Thyroid gland (tissue), 4 donors: ENCODE data around the gene SFXN5. TPM values are rescaled to one million over a fixed set of nuclear protein-coding genes. Genes with fewer than 3 reads are reported as not detected.

Experiments used
- DNase-seq, 2 donors: peaks; one replicate each; pipeline ENCODE4 v3.0.0-alpha.2; 2019
- H3K27ac ChIP-seq, 3 donors: fragments of 200-600 bp; sonication (generic); 1 replicate in 2 of 3; 2 replicates in 1 of 3; pipeline ENCODE4 v1.5.1; 2016 to 2019; ENCODE audit warnings: mild to moderate bottlenecking in 1 of 3, moderate library complexity in 1 of 3
- H3K27me3 ChIP-seq: fragments of 200-600 bp; sonication (generic); one replicate; pipeline ENCODE4 v1.5.1; 2019
- H3K36me3 ChIP-seq, 2 donors: fragments of 200-600 bp; sonication (generic); one replicate each; pipeline ENCODE4 v1.5.1; 2016 to 2019
- H3K4me1 ChIP-seq, 2 donors: fragments of 200-600 bp; sonication (generic); one replicate each; pipeline ENCODE4 v1.5.1; 2017 to 2019
- H3K4me3 ChIP-seq, 3 donors: fragments of 200-600 bp; sonication (generic); replicated peaks in 1 of 3; 1 replicate in 2 of 3; 2 replicates in 1 of 3; pipeline ENCODE4 v1.5.1; 2016; ENCODE audit warnings: mild to moderate bottlenecking in 1 of 3
- H3K9me3 ChIP-seq: fragments of 200-600 bp; sonication (generic); one replicate; pipeline ENCODE4 v1.5.1; 2017
- CTCF ChIP-seq, 6 experiments: fragments of 200-600 bp in 3 of 6; fragments of 450-650 bp in 3 of 6; sonication (generic) in 3 of 6; IDR thresholded peaks; one replicate each; pipeline ENCODE4 v1.5.1; 2016 to 2019; ENCODE audit warnings: antibody characterized with exemption in 6 of 6, mild to moderate bottlenecking in 2 of 6, inconsistent platforms in 1 of 6, moderate library complexity in 1 of 6
- POLR2A ChIP-seq, 2 donors: fragments of 450-650 bp; IDR thresholded peaks; one replicate each; pipeline ENCODE4 v1.6.1; 2017; ENCODE audit warnings: antibody characterized with exemption in 2 of 2, mild to moderate bottlenecking in 2 of 2, moderate library complexity in 1 of 2
- WGBS, 2 donors: methylation state at CpG; one replicate each; pipeline ENCODE4 v1.1.5; 2017; 5-methylcytosine and 5-hydroxymethylcytosine counted together
- intact Hi-C: fragments of 100-400 bp; cut with DNase I; formaldehyde crosslinking; loops from one replicate; pipeline ENCODE4 v1.15.1; 2023
- total RNA-seq, 4 donors: library from RNA; depleted of rRNA; stranded (reverse); fragments of >200 nt; gene quantifications; one replicate each; pipeline ENCODE4 v1.2.3, GENCODE V29; 2016

Gene SFXN5
- total RNA-seq, 4 donors from 2014 or later: 10.3 to 17.2 (median 16.5) TPM

GRCh38 chr2:73033766-73034381, 37.6 kb downstream of the SFXN5 start:
- Histone ChIP-seq H3K27me3 (no peaks in the 10 kb centered on the region), H3K27ac (no peak overlapping the region), H3K9me3 (no peaks in the 10 kb centered on the region), H3K4me3 (no peak overlapping the region), H3K4me1 (no peaks in the 10 kb centered on the region), H3K36me3 (no peaks in the 10 kb centered on the region)
- WGBS, 2 donors: 92 to 93% methylated on average over 5 of the region's 5 CpGs
- intact Hi-C loops: no loop called here
- DNase-seq: no peak
- TF ChIP-seq CTCF (IDR thresholded peaks at IDR 0.05): no peak
- TF ChIP-seq POLR2A (IDR thresholded peaks at IDR 0.05): no peak

DNA sequence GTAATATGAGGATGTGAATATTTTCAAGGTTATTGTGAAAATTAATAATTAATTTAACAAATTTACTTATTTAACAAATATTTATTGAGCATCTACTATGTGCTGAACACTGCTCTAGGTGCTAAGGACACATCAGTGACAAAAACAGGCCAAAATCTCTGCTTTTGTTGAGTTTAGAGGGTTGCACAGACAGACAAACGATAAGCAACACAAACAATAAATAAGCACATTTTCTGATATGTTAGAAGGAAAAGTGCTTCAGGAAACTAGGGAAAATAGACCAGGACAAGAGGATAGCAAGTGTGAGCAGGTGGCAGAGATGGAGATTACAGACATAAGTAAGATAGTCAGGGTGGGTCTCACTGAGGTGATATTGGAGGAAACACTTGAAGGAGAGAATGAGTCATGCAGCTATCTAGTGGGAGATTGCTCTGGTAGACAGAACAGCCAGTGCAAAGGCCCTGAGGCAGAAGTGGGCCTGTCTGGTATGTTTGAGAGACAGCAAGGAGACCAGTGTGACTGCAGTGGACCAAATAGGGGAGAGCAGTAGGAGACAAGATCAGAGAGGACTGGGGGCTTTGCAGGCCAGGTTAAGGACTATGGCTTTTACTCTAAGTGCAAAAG, 38.3 kb downstream of the SFXN5 start:
- no peak overlapping the region for H3K27ac ChIP-seq
- WGBS, 2 donors: 94 to 100% methylated on average over 1 of the region's 1 CpG
- H3K4me1 ChIP-seq: no peaks in the 10 kb centered on the region
- intact Hi-C loops: no loop called here
- DNase-seq: no peak
- no peaks in the 10 kb centered on the region for H3K9me3 ChIP-seq
- no peaks in the 10 kb centered on the region for H3K36me3 ChIP-seq
- no peaks in the 10 kb centered on the region for H3K27me3 ChIP-seq
- no peak overlapping the region for H3K4me3 ChIP-seq
- TF ChIP-seq POLR2A (IDR thresholded peaks at IDR 0.05) (no peak), CTCF (IDR thresholded peaks at IDR 0.05) (no peak)

DNA sequence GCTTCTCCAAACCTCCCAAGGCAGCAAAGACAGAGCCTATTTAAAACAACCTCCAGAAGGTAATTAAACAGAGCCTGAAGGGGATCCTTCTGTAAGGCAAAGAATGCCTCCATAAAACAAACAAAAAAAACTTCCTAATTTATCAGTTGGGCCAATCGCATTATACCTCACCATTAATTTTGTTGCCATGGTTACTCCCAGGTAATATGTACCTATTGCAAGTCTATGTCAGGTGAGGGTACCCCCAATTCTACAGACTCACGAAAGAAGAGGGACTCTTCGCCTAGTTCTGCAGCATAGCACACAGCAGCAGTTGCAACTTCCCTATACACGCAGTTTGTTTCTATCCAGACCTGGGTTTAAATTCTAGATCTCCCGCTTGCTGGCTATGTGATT, 38.8 kb downstream of the SFXN5 start:
- Histone ChIP-seq H3K27ac (no peak overlapping the region), H3K4me1 (no peaks in the 10 kb centered on the region), H3K27me3 (no peaks in the 10 kb centered on the region), H3K4me3 (no peak overlapping the region), H3K36me3 (no peaks in the 10 kb centered on the region), H3K9me3 (no peaks in the 10 kb centered on the region)
- WGBS, 2 donors: 90 to 91% methylated on average over 5 of the region's 5 CpGs
- intact Hi-C loops: no loop called here
- DNase-seq: no peak
- TF ChIP-seq POLR2A (IDR thresholded peaks at IDR 0.05) (no peak), CTCF (IDR thresholded peaks at IDR 0.05) (no peak)

DNA sequence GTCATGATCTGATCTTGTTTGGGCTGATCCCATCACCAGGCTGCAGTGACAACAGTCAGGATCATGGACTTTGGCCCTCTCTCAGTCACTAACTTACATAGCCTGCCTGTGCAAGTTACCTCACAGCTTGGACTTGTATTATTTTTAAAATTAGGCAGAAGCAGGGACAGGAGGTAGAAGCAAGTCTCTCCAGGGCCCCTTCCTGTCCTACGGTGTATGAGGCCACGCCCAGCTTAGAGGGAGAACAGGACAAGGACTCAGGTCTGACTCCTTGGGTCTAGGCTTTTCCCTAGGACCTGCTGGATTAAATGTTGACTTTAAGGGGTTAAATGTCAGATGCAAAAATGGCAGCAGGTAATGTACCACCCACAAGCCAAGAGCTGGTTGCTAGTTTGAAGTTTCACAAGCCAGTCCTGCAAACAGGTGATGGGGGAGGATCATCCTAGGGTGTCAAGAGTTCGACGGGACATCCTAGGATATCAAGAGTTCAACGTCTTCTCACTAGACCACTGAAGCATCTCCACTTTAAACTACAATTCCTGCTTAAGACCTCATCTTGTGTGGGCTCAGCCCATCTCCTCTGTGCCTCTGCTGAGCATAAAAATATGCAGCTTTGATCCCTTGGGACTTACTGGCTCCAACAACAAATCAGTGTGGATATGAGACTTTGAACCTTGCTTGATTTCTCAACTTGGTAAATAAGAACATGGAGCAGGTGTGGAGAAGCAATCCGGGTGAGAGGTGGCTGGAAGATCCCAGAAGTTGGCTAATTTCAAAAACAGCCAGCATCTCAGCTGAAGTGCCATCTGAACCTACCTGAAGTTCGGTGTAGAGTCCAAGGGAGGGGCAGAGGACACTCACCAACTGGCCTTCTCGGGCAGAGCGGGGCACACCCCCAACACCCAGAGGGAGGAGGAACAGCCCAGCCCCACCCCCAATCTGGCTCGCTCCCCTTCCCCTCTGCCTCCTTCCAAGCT, 39.5 kb downstream of the SFXN5 start:
- H3K9me3 ChIP-seq: no peaks in the 10 kb centered on the region
- intact Hi-C loops: no loop called here
- H3K27me3 ChIP-seq: no peaks in the 10 kb centered on the region
- no peak overlapping the region for H3K27ac ChIP-seq
- no peak overlapping the region for H3K4me3 ChIP-seq
- no peak for TF ChIP-seq CTCF (IDR thresholded peaks at IDR 0.05)
- no peak for TF ChIP-seq POLR2A (IDR thresholded peaks at IDR 0.05)
- no peak for DNase-seq
- WGBS, 2 donors: 80 to 81% methylated on average over 9 to 10 of the region's 10 CpGs
- no peaks in the 10 kb centered on the region for H3K4me1 ChIP-seq
- H3K36me3 ChIP-seq: no peaks in the 10 kb centered on the region
